Measurements from ENCODE around the gene GADD45B.

GRCh38 chr19:2428756-2429711 is 46.9 kb upstream of the GADD45B start:
- TF ChIP-seq CTCF (IDR thresholded peaks at IDR 0.05 in 2 of 3, conservative IDR thresholded peaks at IDR 0.05 in 1 of 3; ENCODE audit: borderline replicate concordance in 1 of 3, insufficient read depth in 1 of 3, low read depth in 2 of 3, low read length in 2 of 3) (no peak), ZBTB33 (IDR thresholded peaks at IDR 0.05; ENCODE audit: extremely low read depth, insufficient replicate concordance, low read length) (no peak), EZH2 (IDR thresholded peaks at IDR 0.05) (no peak), YY1 (IDR thresholded peaks at IDR 0.05; ENCODE audit: extremely low read depth, insufficient replicate concordance, low read depth, low read length) (no peak), POLR2A (IDR thresholded peaks at IDR 0.05; ENCODE audit: borderline replicate concordance, extremely low read depth, insufficient read depth, insufficient read length) (no peak), POLR2AphosphoS5 (IDR thresholded peaks at IDR 0.05; ENCODE audit: low read depth, low read length) (0 out of 2 replicates have a peak, but pooled peaks have one; percentile 9), SIN3A (IDR thresholded peaks at IDR 0.05; ENCODE audit: low read depth) (no peak), TCF7L2 (IDR thresholded peaks at IDR 0.05; ENCODE audit: borderline replicate concordance, extremely low read depth, insufficient read depth, insufficient read length) (no peak)

Measured in HCT116 (cell line).